Stimulated activated CD8-positive, alpha-beta memory T cell treated with anti-CD3 and anti-CD28 coated beads, Interleukin-12 subunit alpha, Interleukin-12 subunit beta, amount 100 ng/mL, for 4 hours (primary cell): ENCODE measurements around the gene SLC9A9.

ENCODE experiments used
- DNase-seq: peaks from one replicate; pipeline ENCODE4 v3.0.0-alpha.2; 2020; ENCODE audit warnings: low read depth

SLC9A9 gene

DNA sequence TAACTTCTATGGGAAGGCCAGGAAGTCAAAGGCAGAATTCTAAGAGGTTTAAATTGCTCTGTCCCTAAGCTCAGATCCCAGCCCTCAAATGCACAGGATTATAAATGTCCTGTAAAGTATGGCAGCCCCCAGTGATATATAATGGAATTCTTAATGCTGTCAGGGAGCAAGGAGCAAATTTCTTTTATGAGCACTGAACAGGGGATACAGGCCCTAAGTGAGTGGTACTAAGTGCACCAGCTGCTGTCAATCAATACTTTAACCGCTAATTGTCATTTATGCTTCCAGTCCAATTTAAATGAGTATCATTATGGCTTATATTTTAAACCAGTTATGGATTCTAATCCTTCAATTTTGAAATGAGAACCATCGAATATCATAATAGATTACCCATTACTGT is 4.7 kb downstream of the SLC9A9 start:
- DNase-seq: no peak

- DNase-seq: no peak
Observed at GRCh38 chr3:143840636-143841035, 7.6 kb downstream of the SLC9A9 start.

DNA sequence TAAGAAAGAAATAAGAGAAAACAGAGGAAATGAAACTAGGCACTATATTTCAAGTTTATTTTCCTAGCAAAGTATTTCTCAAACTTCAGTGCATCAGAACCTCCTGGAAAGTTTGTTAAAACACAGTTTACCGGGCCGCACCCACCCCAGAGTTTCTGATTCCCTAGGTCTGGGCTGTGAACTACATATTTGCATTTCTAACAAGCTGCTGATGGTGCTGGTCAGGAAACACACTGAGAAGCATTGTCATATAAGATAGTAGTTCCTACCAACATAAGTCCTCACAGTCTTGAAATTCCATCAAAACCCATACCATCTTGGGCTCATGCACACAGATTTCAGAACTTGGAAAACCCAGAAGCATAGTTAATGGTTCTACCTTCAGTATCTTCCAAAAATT is 8.3 kb downstream of the SLC9A9 start:
- no peak for DNase-seq

- no peak for DNase-seq
Observed at GRCh38 chr3:143837076-143837475, 11.2 kb downstream of the SLC9A9 start.

- no peak for DNase-seq
Observed at GRCh38 chr3:143835312-143835711, 13.0 kb downstream of the SLC9A9 start.

DNA sequence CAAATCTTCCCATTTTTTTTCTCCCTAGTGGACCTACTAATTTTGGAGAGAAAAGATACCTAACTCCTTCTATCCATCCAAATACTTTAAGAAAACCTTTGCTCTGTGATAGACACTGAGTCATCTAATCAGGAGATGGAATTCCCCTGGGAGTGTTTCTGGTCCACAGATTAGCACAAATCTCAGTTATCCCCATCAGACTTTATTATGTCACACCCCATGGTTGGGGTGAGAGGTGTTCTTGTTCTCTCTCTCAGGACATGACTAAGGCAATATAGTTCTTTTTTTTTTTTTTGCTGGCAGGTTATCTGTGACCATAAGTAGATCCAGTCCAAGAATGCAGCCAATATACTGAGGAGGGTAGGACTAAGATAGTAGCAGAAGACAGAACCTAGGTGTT is 15.8 kb downstream of the SLC9A9 start:
- DNase-seq: no peak

GRCh38 chr3:143831994-143832393 is 16.3 kb downstream of the SLC9A9 start:
- no peak for DNase-seq

DNA sequence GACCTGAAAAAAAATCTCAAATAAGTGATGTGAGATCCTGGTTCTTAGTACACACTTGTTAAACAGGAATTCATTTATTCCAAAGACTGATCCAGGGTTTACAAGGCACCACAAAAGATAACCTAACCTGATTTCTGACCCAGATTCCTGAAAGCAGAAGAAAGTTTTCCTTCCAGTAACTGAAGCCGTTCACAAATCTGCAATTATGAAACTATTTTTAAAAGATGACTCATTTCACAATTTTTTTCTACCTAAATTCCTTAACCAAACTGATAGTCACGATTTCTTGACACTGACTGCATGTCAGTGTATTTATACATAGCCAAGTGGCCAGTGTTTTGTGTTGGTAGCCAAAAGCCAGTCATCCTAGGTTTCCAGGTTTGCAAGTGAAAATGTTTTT is 17.1 kb downstream of the SLC9A9 start:
- no peak for DNase-seq

DNA sequence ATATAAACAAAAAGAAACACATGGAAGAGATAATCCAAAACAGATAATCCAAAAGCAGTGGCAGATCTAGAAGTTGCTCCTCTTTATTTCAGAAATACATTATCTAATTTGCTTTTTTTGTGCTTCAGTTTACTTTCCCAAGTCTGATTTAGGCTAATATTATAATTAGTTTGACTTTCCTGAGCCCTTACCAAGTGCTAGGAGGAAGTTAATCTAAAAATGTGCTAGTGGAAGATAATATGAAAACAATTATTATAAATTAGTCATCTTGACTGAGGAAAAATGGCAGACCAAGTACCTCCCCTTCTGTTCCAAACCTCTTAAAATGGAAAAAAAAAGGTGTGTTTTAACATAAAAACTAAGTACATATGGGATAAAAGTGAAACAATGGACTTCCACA is 17.5 kb downstream of the SLC9A9 start:
- no peak for DNase-seq

GRCh38 chr3:143830063-143830462 is 18.2 kb downstream of the SLC9A9 start:
- DNase-seq: no peak

DNA sequence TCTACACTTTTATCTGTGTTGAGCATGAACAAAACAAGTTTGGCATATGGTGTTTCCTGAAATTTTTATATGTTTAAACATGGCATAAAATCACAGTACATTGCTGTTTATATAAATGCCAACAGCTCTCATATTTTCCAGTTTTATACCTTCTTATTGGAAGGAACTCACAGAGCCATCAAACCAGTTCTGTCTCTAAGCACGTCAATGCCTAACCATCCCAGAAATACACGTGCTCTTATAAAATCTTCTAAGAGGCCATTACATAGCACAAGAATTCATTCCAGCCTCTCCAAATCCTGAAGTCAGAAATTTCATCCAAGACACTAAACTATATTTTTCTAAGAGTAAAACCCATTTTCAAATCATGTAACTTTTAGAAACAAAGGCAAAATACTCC is 20.8 kb downstream of the SLC9A9 start:
- DNase-seq: no peak

DNA sequence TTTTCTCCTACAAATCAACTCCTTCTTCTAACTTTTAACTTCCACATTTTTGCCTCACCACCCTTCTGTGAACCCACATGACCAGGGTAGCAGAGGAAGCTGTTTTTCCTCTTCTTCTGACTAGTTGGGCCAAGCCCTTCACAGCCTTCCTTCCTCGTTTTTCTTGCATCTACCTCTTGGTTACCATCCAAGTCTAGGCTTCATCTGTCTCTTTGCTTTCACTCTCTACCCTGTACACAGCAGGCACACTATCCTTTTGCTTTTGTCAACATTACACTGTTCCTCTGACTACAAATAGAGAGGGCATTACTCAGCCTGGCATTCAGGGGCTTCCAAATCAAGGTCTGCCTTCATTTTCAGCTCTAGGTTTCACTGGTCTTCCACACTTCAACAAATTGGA is 22.0 kb downstream of the SLC9A9 start:
- no peak for DNase-seq

DNA sequence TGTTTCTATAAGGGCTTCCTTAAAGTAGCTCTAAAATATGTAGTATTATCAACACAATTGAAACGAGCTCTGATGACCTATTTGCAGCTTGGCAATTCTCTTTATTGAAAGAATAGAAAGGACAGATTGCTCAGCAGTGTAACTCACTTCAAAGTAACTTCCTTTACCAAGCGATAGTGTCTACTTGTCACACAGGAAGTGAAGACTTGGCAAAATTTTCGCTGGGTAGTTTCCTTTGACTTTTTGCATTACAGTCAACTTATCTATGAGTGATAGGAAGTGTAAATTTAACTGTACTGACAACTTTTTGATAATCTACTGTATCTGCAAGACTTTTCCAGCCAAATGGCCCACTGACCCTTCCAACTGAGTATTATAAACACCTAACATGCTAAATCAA is 22.8 kb downstream of the SLC9A9 start:
- DNase-seq: no peak

DNA sequence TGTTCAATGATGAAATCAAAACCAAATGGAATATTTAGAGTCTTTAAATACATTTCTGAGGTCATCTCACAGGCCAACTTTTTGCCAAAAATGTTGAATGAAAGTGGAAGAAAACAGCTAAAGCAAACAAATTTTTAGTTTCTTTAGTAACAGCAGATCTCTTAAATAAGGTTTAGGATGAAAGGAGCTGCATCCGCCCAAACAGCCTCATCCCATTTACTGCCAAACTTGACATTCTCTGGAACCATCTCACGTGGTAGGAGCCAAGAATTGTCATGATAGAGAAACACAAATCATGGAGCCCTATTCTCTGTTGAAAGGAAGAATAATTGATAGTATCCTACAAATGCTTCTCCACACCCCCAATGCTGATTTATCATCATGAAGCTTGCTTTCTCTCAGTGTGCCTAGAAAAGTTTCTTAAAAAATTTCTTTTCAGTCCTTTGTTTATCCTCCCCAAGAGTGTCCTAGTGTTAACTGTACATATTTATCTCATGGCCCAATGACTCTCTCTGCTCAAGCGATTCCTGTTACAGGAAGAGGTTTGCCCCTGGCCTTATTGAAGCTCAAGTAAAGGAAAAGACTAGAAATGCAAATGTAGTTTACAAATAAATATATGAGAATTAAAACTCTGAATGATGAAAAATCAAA is 23.4 kb downstream of the SLC9A9 start:
- DNase-seq: no peak

DNA sequence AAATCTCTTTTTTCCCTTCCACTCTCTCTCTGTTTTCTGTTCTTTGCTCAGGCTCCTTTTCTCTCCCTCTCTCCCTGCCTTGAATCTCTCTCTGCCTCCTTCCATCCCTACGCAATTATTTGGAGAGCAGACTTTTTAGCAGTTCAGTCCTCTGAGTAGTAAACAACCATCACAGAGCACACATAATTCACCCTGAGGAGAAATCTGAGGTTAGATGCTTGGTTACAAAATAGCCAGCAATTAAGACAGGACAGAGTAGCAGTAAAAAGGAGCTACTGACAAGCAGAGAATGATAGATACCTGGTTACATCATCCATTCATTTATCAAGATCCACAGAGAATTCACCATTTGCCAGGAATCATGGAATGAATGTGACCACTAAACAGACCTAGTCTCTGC is 25.5 kb downstream of the SLC9A9 start:
- no peak for DNase-seq

DNA sequence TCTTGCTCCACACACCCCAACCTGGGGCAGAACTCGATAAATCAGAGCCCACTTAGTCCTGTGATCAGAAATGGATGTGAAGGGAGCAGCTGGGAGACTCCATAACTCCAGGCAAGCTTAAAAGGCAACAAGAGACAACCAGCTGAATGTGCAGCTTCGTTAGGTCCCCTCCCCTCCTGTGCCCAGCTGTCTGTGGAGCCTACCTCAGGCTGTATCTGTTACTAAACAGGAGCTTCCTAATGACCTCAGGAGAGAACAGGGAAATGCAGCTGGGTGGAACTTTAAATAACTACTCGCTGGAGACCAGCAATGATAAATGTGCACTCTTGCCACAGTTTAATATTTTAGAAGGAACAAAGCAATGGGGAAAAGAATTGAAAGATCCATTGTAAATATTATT is 25.9 kb downstream of the SLC9A9 start:
- no peak for DNase-seq

- DNase-seq: no peak
Observed at GRCh38 chr3:143821862-143822261, 26.4 kb downstream of the SLC9A9 start.

- DNase-seq: no peak
Observed at GRCh38 chr3:143820466-143821221, 27.6 kb downstream of the SLC9A9 start.

DNA sequence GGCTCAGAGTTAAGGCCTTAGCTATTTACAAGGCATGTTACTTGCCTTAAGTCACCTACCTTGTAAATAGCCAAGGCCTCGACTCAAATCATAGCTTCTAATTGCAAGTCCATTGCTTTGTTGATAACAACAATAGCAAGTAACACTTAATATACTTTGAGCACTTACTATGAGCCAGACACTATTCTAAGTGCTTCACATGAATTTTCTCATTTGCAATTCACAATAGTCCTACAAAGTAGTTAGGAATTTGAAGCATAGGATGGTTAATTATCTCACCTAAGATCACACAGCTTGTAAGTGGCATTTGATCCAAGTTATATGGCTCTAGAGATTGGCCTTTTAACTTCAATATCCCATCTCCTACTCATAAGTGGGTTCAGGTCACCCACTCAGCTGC is 28.4 kb downstream of the SLC9A9 start:
- no peak for DNase-seq

DNA sequence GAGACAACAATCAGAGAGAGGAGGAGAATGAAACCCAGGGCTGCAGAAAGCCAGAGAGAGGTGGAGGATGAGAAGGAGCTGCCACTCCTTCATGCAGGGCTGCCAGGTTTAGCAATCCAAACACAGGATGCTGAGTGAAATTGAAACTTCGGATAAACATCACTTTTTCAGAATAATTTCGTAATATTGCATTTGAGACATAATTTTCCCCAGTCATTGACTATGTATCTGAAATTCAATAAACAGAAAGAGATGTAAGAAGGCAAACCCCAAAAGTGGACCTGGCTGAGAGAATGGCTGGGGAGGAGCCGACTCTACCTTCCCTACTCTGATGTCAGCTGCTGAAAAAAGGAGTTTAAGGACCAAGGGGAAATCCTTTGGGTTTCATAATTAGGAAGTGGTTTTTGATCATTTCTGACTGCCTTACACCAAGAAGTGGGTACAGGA is 33.8 kb downstream of the SLC9A9 start:
- DNase-seq: no peak

DNA sequence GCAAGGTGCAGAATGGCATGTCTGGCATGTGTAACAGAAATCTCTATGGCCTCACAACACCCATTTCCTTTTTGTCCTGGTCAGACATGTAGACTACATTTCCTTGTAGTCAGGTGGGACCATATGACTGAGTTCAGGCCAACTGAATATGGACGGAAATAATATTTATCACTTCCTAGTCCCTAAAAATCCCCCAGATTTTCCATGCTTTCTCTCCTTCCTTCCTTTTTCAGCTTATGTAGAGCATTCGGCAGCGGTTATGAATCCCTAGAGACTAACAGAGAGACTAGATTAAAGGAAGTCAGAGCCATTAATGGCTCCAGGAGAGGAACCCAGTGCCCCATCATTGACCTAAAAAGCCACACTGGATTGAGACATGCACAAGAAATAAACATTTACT is 35.8 kb downstream of the SLC9A9 start:
- no peak for DNase-seq

DNA sequence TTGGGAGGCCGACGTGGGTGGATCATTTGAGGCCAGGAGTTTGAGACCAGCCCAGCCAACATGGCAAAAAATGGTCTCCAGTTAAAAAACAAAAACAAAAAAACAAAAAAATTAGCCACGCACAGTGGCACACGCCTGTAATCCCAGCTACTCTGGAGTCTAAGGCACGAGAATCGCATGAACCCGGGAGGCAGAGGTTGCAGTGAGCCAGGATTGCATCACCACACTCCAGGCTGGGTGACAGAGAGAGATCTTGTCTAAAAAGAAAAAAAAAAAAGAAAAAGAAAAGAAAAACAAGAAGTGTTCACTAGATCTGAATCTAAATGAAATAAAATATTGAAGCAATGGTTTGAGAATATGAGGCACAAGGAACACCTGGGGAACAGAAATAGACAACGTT is 36.7 kb downstream of the SLC9A9 start:
- DNase-seq: no peak

GRCh38 chr3:143810953-143811265 is 37.4 kb downstream of the SLC9A9 start:
- DNase-seq: no peak
